A673 (cell line): ENCODE measurements around the gene HNRNPDL. TPM values are rescaled to one million over a fixed set of nuclear protein-coding genes. Genes with fewer than 3 reads are reported as not detected.

ENCODE experiments used
- BruUV-seq: library from RNA; stranded (reverse); fragments of 400-500 nt; replicated peaks from 2 replicates; lab custom pipeline; 2021; lab: Mats Ljungman, UMichigan
- CTCF ChIA-PET: fragments of 300-600 bp; sonication (Branson Sonifier 250); formaldehyde crosslinking; loops from one replicate; lab custom pipeline; 2022; ENCODE audit warnings: antibody characterized with exemption; lab: Charles Lee
- POLR2A ChIA-PET: fragments of 300-600 bp; sonication (Branson Sonifier 250); formaldehyde crosslinking; loops from one replicate; lab custom pipeline; 2022; ENCODE audit warnings: antibody characterized with exemption; ENCODE audit not compliant: low non-redundant PET; lab: Charles Lee
- DNase-seq: peaks from one replicate; pipeline ENCODE4 v3.0.0-alpha.2; 2015; ENCODE audit warnings: low spot score
- H3K27ac ChIP-seq: fragments of 200-600 bp; sonication (generic); 2 replicates; pipeline ENCODE4 v1.5.1; 2016; ENCODE audit warnings: mixed run types, low read depth, mild to moderate bottlenecking, mixed read lengths, antibody characterized with exemption, low read length; ENCODE audit not compliant: poor library complexity, severe bottlenecking
- H3K27me3 ChIP-seq: fragments of 200-600 bp; sonication (generic); replicated peaks from 2 replicates; pipeline ENCODE4 v1.6.1; 2017; ENCODE audit warnings: mixed run types, low read depth, mild to moderate bottlenecking, mixed read lengths, antibody characterized with exemption, low read length; ENCODE audit not compliant: insufficient read depth, poor library complexity
- H3K36me3 ChIP-seq: fragments of 200-600 bp; sonication (generic); 2 replicates; pipeline ENCODE4 v1.6.1; 2016; ENCODE audit warnings: mixed run types, mild to moderate bottlenecking, mixed read lengths, antibody characterized with exemption, low read length; ENCODE audit not compliant: insufficient read depth, poor library complexity, severe bottlenecking
- H3K4me1 ChIP-seq: fragments of 200-600 bp; sonication (generic); 2 replicates; pipeline ENCODE4 v1.6.1; 2017; ENCODE audit warnings: mixed run types, mild to moderate bottlenecking, mixed read lengths, antibody characterized with exemption, low read length; ENCODE audit not compliant: insufficient read depth, poor library complexity, severe bottlenecking
- H3K4me3 ChIP-seq: fragments of 200-600 bp; sonication (generic); 2 replicates; pipeline ENCODE4 v1.5.1; 2016; ENCODE audit warnings: low read depth, mixed run types, mild to moderate bottlenecking, mixed read lengths, low read length; ENCODE audit not compliant: poor library complexity, severe bottlenecking
- H3K9me3 ChIP-seq: fragments of 200-600 bp; sonication (generic); 2 replicates; pipeline ENCODE4 v1.6.1; 2016; ENCODE audit warnings: mixed run types, low read depth, mild to moderate bottlenecking, mixed read lengths, antibody characterized with exemption, low read length; ENCODE audit not compliant: poor library complexity, severe bottlenecking
- EZH2 ChIP-seq: fragments of 200-600 bp; sonication (generic); IDR thresholded peaks from 2 replicates; pipeline ENCODE4 v1.6.1; 2017; ENCODE audit warnings: borderline replicate concordance, low read depth, mild to moderate bottlenecking, mixed read lengths, antibody characterized with exemption, low read length; ENCODE audit not compliant: poor library complexity, severe bottlenecking
- intact Hi-C: fragments of 100-400 bp; cut with micrococcal nuclease; formaldehyde crosslinking; loops from one replicate; pipeline ENCODE4 v1.10.0; 2022; ENCODE audit not compliant: unreplicated experiment
- total RNA-seq: library from RNA; stranded (reverse); gene quantifications from 2 replicates; pipeline ENCODE4 v1.2.3, GENCODE V29; 2021
- TF ChIP-seq, protein P1 (sequence below): fragments of 300-800, 200-600 bp; sonication (generic); conservative IDR thresholded peaks from 2 replicates; pipeline ENCODE4 v1.5.1; 2017; ENCODE audit warnings: low read depth, mild to moderate bottlenecking, antibody characterized with exemption, low read length, moderate library complexity, mixed read lengths

HNRNPDL gene
- total RNA-seq, 1 experiment from 2014 or later: 320 TPM

DNA sequence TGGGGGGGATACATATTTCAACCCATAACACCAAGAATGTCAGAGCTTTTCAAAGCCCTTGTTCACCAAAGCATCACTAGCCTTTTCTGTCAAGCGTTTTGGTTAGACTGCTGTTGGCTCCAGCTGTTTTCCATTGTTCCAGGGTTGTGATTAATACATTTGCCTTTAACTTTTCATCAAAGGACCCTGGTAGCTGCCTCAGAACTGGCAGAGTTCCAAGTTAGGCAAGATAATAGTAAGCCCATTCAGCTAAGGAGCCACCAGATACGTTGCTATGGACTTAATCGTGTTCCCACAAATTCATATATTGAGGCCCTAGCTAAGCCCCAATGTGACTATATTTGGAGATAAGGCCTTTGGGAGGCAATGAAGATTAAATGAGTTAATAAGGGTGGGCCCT, 37.2 kb upstream of the HNRNPDL start:
- no peak for TF ChIP-seq EZH2
- TF ChIP-seq, protein P1, sequence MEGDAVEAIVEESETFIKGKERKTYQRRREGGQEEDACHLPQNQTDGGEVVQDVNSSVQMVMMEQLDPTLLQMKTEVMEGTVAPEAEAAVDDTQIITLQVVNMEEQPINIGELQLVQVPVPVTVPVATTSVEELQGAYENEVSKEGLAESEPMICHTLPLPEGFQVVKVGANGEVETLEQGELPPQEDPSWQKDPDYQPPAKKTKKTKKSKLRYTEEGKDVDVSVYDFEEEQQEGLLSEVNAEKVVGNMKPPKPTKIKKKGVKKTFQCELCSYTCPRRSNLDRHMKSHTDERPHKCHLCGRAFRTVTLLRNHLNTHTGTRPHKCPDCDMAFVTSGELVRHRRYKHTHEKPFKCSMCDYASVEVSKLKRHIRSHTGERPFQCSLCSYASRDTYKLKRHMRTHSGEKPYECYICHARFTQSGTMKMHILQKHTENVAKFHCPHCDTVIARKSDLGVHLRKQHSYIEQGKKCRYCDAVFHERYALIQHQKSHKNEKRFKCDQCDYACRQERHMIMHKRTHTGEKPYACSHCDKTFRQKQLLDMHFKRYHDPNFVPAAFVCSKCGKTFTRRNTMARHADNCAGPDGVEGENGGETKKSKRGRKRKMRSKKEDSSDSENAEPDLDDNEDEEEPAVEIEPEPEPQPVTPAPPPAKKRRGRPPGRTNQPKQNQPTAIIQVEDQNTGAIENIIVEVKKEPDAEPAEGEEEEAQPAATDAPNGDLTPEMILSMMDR: no peak
- CTCF ChIA-PET: no interaction called here
- H3K36me3 ChIP-seq: no peaks in the 10 kb centered on the region
- intact Hi-C loops: loop anchor here (10.0 kb wide), 2 partner anchors 337 to 817 kb away; partner anchors contain the start of gene COQ2
- H3K9me3 ChIP-seq: no peaks in the 10 kb centered on the region
- DNase-seq: peak; percentile 12
- POLR2A ChIA-PET: no interaction called here
- no TSS peak for BruUV-seq
- no peaks in the 10 kb centered on the region for H3K27me3 ChIP-seq
- H3K4me3 ChIP-seq: no peak overlapping the region
- H3K27ac ChIP-seq: no peak overlapping the region
- no peaks in the 10 kb centered on the region for H3K4me1 ChIP-seq

DNA sequence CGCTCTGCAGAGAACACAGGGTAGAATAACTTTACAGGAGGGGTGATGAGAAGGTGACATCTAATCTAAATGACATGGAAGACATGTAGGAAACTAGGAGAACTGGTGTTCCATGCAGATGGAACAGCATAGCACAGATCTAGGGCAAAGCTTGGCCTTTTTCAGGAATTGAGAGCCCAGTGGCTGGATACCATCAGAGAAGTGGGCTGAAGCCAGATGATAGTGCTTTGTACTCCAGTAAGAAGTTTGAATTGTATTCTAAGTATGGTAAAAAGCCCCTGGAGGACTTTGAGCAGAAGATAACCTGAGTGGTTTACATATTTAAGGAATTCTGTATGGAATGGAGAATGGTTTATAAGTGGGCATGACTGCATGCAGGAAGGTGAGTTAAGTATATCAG, 33.0 kb upstream of the HNRNPDL start:
- no peaks in the 10 kb centered on the region for H3K27me3 ChIP-seq
- intact Hi-C loops: loop anchor here (5.0 to 10.0 kb wide), 4 partner anchors 274 to 822 kb away; partner anchors contain the start of gene COQ2
- ChIA-PET POLR2A (no interaction called here), CTCF (no interaction called here)
- DNase-seq: no peak
- no peak overlapping the region for H3K4me3 ChIP-seq
- H3K4me1 ChIP-seq: no peaks in the 10 kb centered on the region
- TF ChIP-seq EZH2: no peak
- TF ChIP-seq, protein P1: no peak
- H3K27ac ChIP-seq: no peak overlapping the region
- peaks cover 5% of the 10 kb centered on the region for H3K36me3 ChIP-seq
- H3K9me3 ChIP-seq: no peaks in the 10 kb centered on the region
- BruUV-seq: no TSS peak

DNA sequence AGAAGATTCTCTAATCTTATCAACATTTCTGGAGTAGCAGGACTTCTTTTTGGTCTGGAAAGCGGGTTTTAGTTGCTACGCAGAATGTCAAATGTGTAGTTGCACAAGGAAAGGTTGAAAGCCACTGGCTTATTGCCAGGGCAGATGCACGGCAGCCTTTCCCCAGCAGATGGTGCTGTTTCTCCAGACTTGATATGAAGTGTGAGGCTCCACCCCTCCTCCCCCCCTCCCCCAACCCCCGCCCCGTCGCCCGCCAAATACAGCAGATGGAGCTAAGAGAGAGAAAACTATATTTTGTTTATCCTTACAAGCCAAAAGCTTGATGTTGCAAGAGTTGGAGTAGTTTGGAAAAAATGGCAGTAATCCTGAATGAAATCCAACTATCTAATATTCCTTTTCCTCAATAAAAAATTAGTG, 32.2 kb upstream of the HNRNPDL start:
- H3K4me1 ChIP-seq: no peaks in the 10 kb centered on the region
- TF ChIP-seq, protein P1: peak; percentile 48
- no peak for TF ChIP-seq EZH2

More for the DNA sequence above, 32.2 kb upstream of the HNRNPDL start:
- peak; percentile 73 for DNase-seq
- intact Hi-C loops: loop anchor here (5.0 to 10.0 kb wide), 4 partner anchors 275 to 822 kb away; partner anchors contain the start of gene COQ2
- ChIA-PET POLR2A (no interaction called here), CTCF (interaction anchor here (0.5 to 1.5 kb wide), 15 partner anchors 12 to 1408 kb away, joined by 3 to 13 read pairs (median 5); partner anchors contain the start of gene SEC31A)
- Histone ChIP-seq H3K27ac (no peak overlapping the region), H3K9me3 (no peaks in the 10 kb centered on the region), H3K27me3 (no peaks in the 10 kb centered on the region), H3K36me3 (peaks cover 5% of the 10 kb centered on the region), H3K4me3 (no peak overlapping the region)
- no TSS peak for BruUV-seq
